ENCODE results near the gene PAQR7. TPM values are rescaled to one million over a fixed set of nuclear protein-coding genes. Genes with fewer than 3 reads are reported as not detected.

PAQR7 gene
- total RNA-seq, 2 donors from 2014 or later = 5.2 to 6.3 TPM

GRCh38 chr1:25908161-25908560 lies 32.7 kb upstream of the PAQR7 start:
- H3K36me3 Mint-ChIP-seq = peaks cover 10% of the 10 kb centered on the region
- H3K27me3 Mint-ChIP-seq = no peaks in the 10 kb centered on the region

GRCh38 chr1:25907601-25908000 lies 32.1 kb upstream of the PAQR7 start:
- ATAC-seq (no peak), DNase-seq (ENCODE audit: low spot score) (no peak)
- Mint-ChIP-seq H3K4me1 (ENCODE audit: low read depth in 2 of 2) (peaks cover 12 to 18% of the 10 kb centered on the region in 2 donors), H3K4me3 (peak overlapping the region; percentile 83), H3K27me3 (no peaks in the 10 kb centered on the region), H3K27ac (peak overlapping the region; percentile 4 to 68), H3K36me3 (peaks cover 10% of the 10 kb centered on the region), H3K9me3 (no peaks in the 10 kb centered on the region)

More at GRCh38 chr1:25908161-25908560, 32.7 kb upstream of the PAQR7 start:
- DNase-seq (ENCODE audit: low spot score) = no peak
- ATAC-seq = no peak
- no peak overlapping the region for H3K27ac Mint-ChIP-seq
- H3K9me3 Mint-ChIP-seq = no peaks in the 10 kb centered on the region
- H3K4me1 Mint-ChIP-seq (ENCODE audit: low read depth in 2 of 2) = peaks cover 12 to 18% of the 10 kb centered on the region in 2 donors
- H3K4me3 Mint-ChIP-seq = no peak overlapping the region

GRCh38 chr1:25906644-25907300 lies 31.3 kb upstream of the PAQR7 start:
- no peak for ATAC-seq
- Mint-ChIP-seq H3K4me3 (peak overlapping the region; percentile 83), H3K36me3 (peaks cover 10% of the 10 kb centered on the region), H3K4me1 (ENCODE audit: low read depth in 2 of 2) (peaks cover 12 to 18% of the 10 kb centered on the region in 2 donors), H3K27ac (peak overlapping the region; percentile 4 to 68), H3K9me3 (no peaks in the 10 kb centered on the region), H3K27me3 (no peaks in the 10 kb centered on the region)
- no peak for DNase-seq (ENCODE audit: low spot score)

GRCh38 chr1:25905680-25906643 lies 30.5 kb upstream of the PAQR7 start, which contains the start of gene STMN1:
STMN1 (minus strand) TSS chr1:25906419; CDS start chr1:25904676, 1,743 bp downstream.
- Mint-ChIP-seq H3K27ac (peak within 1 kb of the TSS; percentile 66 to 87), H3K36me3 (peaks cover 16% of the 10 kb centered on the region), H3K27me3 (no peaks in the 10 kb centered on the region), H3K9me3 (no peaks in the 10 kb centered on the region), H3K4me1 (ENCODE audit: low read depth in 2 of 2) (peaks cover 12 to 18% of the 10 kb centered on the region in 2 donors), H3K4me3 (peak within 1 kb of the TSS; percentile 96)
- DNase-seq (ENCODE audit: low spot score) (peak; percentile 85), ATAC-seq (peak; percentile 77 to 84)

- no peaks in the 10 kb centered on the region for H3K27me3 Mint-ChIP-seq
- DNase-seq (ENCODE audit: low spot score) (peak; percentile 95), ATAC-seq (peak; percentile 93 to 96)
- peaks cover 12 to 18% of the 10 kb centered on the region in 2 donors for H3K4me1 Mint-ChIP-seq (ENCODE audit: low read depth in 2 of 2)
- H3K4me3 Mint-ChIP-seq = peak overlapping the region; percentile 96
- H3K9me3 Mint-ChIP-seq = no peaks in the 10 kb centered on the region
- H3K36me3 Mint-ChIP-seq = peaks cover 16% of the 10 kb centered on the region
- H3K27ac Mint-ChIP-seq = peak overlapping the region; percentile 66 to 87
Observed at GRCh38 chr1:25904943-25905679, 29.6 kb upstream of the PAQR7 start.

GRCh38 chr1:25903986-25904385 lies 28.5 kb upstream of the PAQR7 start:
- H3K4me1 Mint-ChIP-seq (ENCODE audit: low read depth in 2 of 2) = peaks cover 12 to 18% of the 10 kb centered on the region in 2 donors
- H3K4me3 Mint-ChIP-seq = peak overlapping the region; percentile 96
- peaks cover 16% of the 10 kb centered on the region for H3K36me3 Mint-ChIP-seq
- DNase-seq (ENCODE audit: low spot score) (no peak), ATAC-seq (no peak)
- no peaks in the 10 kb centered on the region for H3K9me3 Mint-ChIP-seq
- no peaks in the 10 kb centered on the region for H3K27me3 Mint-ChIP-seq
- H3K27ac Mint-ChIP-seq = peak overlapping the region in 1 of 2 donors; percentile 87

- H3K27me3 Mint-ChIP-seq = no peaks in the 10 kb centered on the region
- DNase-seq (ENCODE audit: low spot score) = no peak
- no peaks in the 10 kb centered on the region for H3K9me3 Mint-ChIP-seq
- H3K4me1 Mint-ChIP-seq (ENCODE audit: low read depth in 2 of 2) = peaks cover 12 to 18% of the 10 kb centered on the region in 2 donors
- no peak overlapping the region for H3K4me3 Mint-ChIP-seq
- peaks cover 16% of the 10 kb centered on the region for H3K36me3 Mint-ChIP-seq
- no peak for ATAC-seq
- H3K27ac Mint-ChIP-seq = no peak overlapping the region
Observed at GRCh38 chr1:25902462-25902861, 27.0 kb upstream of the PAQR7 start.

GRCh38 chr1:25900219-25900618 lies 24.7 kb upstream of the PAQR7 start:
- Mint-ChIP-seq H3K4me1 (ENCODE audit: low read depth in 2 of 2) (peaks cover 18 to 20% of the 10 kb centered on the region in 2 donors), H3K27ac (no peak overlapping the region), H3K27me3 (no peaks in the 10 kb centered on the region), H3K4me3 (no peak overlapping the region), H3K9me3 (no peaks in the 10 kb centered on the region), H3K36me3 (peaks cover 15% of the 10 kb centered on the region)
- ATAC-seq (no peak), DNase-seq (ENCODE audit: low spot score) (no peak)

GRCh38 chr1:25899792-25900191 lies 24.3 kb upstream of the PAQR7 start:
- no peak overlapping the region for H3K4me3 Mint-ChIP-seq
- peaks cover 15 to 17% of the 10 kb centered on the region in 2 donors for H3K4me1 Mint-ChIP-seq (ENCODE audit: low read depth in 2 of 2)
- H3K36me3 Mint-ChIP-seq = peaks cover 11% of the 10 kb centered on the region

GRCh38 chr1:25898223-25899015 lies 22.9 kb upstream of the PAQR7 start:
- Mint-ChIP-seq H3K4me3 (no peak overlapping the region), H3K27me3 (no peaks in the 10 kb centered on the region), H3K36me3 (peaks cover 5% of the 10 kb centered on the region), H3K4me1 (ENCODE audit: low read depth in 2 of 2) (peaks cover 8 to 11% of the 10 kb centered on the region in 2 donors), H3K9me3 (no peaks in the 10 kb centered on the region), H3K27ac (no peak overlapping the region)
- DNase-seq (ENCODE audit: low spot score) (no peak), ATAC-seq (no peak)

More at GRCh38 chr1:25899792-25900191, 24.3 kb upstream of the PAQR7 start:
- Mint-ChIP-seq H3K27ac (no peak overlapping the region), H3K9me3 (no peaks in the 10 kb centered on the region), H3K27me3 (no peaks in the 10 kb centered on the region)
- DNase-seq (ENCODE audit: low spot score) (no peak), ATAC-seq (no peak)

GRCh38 chr1:25897754-25898153 lies 22.2 kb upstream of the PAQR7 start:
- no peak for DNase-seq (ENCODE audit: low spot score)
- Mint-ChIP-seq H3K9me3 (no peaks in the 10 kb centered on the region), H3K36me3 (peaks cover 5% of the 10 kb centered on the region), H3K4me1 (ENCODE audit: low read depth in 2 of 2) (peaks cover 8 to 11% of the 10 kb centered on the region in 2 donors), H3K27ac (no peak overlapping the region), H3K27me3 (no peaks in the 10 kb centered on the region), H3K4me3 (no peak overlapping the region)
- ATAC-seq = no peak

- H3K36me3 Mint-ChIP-seq = peaks cover 3% of the 10 kb centered on the region
- no peaks in the 10 kb centered on the region for H3K9me3 Mint-ChIP-seq
- no peak overlapping the region for H3K27ac Mint-ChIP-seq
- ATAC-seq = no peak
- no peak overlapping the region for H3K4me3 Mint-ChIP-seq
- H3K27me3 Mint-ChIP-seq = no peaks in the 10 kb centered on the region
- H3K4me1 Mint-ChIP-seq (ENCODE audit: low read depth in 2 of 2) = peaks cover 8 to 11% of the 10 kb centered on the region in 2 donors
- no peak for DNase-seq (ENCODE audit: low spot score)
Observed at GRCh38 chr1:25896266-25896665, 20.8 kb upstream of the PAQR7 start.
